Liver (tissue), 9 donors: ENCODE measurements around the gene IRS1. TPM values are rescaled to one million over a fixed set of nuclear protein-coding genes. Genes with fewer than 3 reads are reported as not detected.
A peak's percentile ranks its signal among the peaks of the same experiment; 100 is the strongest.

ENCODE experiments used
- DNase-seq: peaks from one replicate; pipeline ENCODE4 v3.0.0-alpha.2; 2017; ENCODE audit warnings: low spot score
- H3K27ac ChIP-seq, 2 donors: one replicate each; pipeline ENCODE4 v1.7.0; 2013; ENCODE audit warnings: inconsistent platforms in 2 of 2, low read length in 2 of 2, control low read depth in 1 of 2, low read depth in 1 of 2, mild to moderate bottlenecking in 1 of 2
- H3K27me3 ChIP-seq, 4 donors: one replicate each; pipeline versions ENCODE4 v1.6.1 to v1.7.0; 2013; ENCODE audit warnings: low read length in 3 of 4, inconsistent platforms in 1 of 4, mild to moderate bottlenecking in 1 of 4, moderate library complexity in 1 of 4; ENCODE audit not compliant: control insufficient read depth in 4 of 4, insufficient read depth in 4 of 4
- H3K36me3 ChIP-seq, 4 donors: one replicate each; pipeline versions ENCODE4 v1.6.1 to v1.7.0; 2013; ENCODE audit warnings: low read length in 3 of 4, mild to moderate bottlenecking in 3 of 4, low read depth in 1 of 4, moderate library complexity in 1 of 4; ENCODE audit not compliant: control insufficient read depth in 4 of 4, insufficient read depth in 3 of 4
- H3K4me1 ChIP-seq, 4 donors: one replicate each; pipeline versions ENCODE4 v1.6.1 to v1.7.0; 2013; ENCODE audit warnings: low read length in 3 of 4, mild to moderate bottlenecking in 3 of 4, moderate library complexity in 1 of 4; ENCODE audit not compliant: control insufficient read depth in 4 of 4, insufficient read depth in 4 of 4
- H3K4me3 ChIP-seq, 3 donors: one replicate each; pipeline versions ENCODE4 v1.6.1 to v1.7.0; 2013; ENCODE audit warnings: low read length in 3 of 3, control low read depth in 1 of 3, low read depth in 1 of 3, mild to moderate bottlenecking in 1 of 3
- H3K9ac ChIP-seq, 2 donors: one replicate each; pipeline ENCODE4 v1.7.0; 2013; ENCODE audit warnings: low read length in 2 of 2, mild to moderate bottlenecking in 2 of 2, moderate library complexity in 2 of 2, control low read depth in 1 of 2, low read depth in 1 of 2
- H3K9me3 ChIP-seq, 4 donors: one replicate each; pipeline versions ENCODE4 v1.6.1 to v1.7.0; 2013; ENCODE audit warnings: low read length in 3 of 4; ENCODE audit not compliant: control insufficient read depth in 4 of 4
- ATF3 ChIP-seq: IDR thresholded peaks from 2 replicates; pipeline ENCODE4 v1.6.1; 2016; ENCODE audit warnings: antibody characterized with exemption
- FOXA1 ChIP-seq: IDR thresholded peaks from 2 replicates; pipeline ENCODE4 v1.6.1; 2016; ENCODE audit warnings: antibody characterized with exemption
- GABPA ChIP-seq, 2 donors: IDR thresholded peaks in 1 of 2; conservative IDR thresholded peaks in 1 of 2; 2 replicates each; pipeline ENCODE4 v1.6.1; 2016; ENCODE audit warnings: antibody characterized with exemption in 2 of 2, mild to moderate bottlenecking in 1 of 2, moderate library complexity in 1 of 2
- HNF4A ChIP-seq, 2 donors: conservative IDR thresholded peaks; 2 replicates each; pipeline ENCODE4 v1.6.1; 2016; ENCODE audit warnings: antibody characterized with exemption in 2 of 2, mild to moderate bottlenecking in 2 of 2
- HNF4G ChIP-seq: IDR thresholded peaks from 2 replicates; pipeline ENCODE4 v1.6.1; 2016; ENCODE audit warnings: antibody characterized with exemption
- NR2F2 ChIP-seq: IDR thresholded peaks from 2 replicates; pipeline ENCODE4 v1.6.1; 2016; ENCODE audit warnings: antibody characterized with exemption
- REST ChIP-seq: IDR thresholded peaks from 2 replicates; pipeline ENCODE4 v1.6.1; 2016; ENCODE audit warnings: antibody characterized with exemption, mild to moderate bottlenecking
- RXRA ChIP-seq, 2 donors: IDR thresholded peaks; 2 replicates each; pipeline ENCODE4 v1.6.1; 2017 to 2018; ENCODE audit warnings: antibody characterized with exemption in 2 of 2, mild to moderate bottlenecking in 1 of 2
- WGBS: extraction: QIAGEN DNeasy Blood & Tissue Kit; methylation state at CpG from one replicate; pipeline ENCODE4 v1.1.7; 2013; 5-methylcytosine and 5-hydroxymethylcytosine counted together
- polyA plus RNA-seq, 2 donors: library from polyadenylated mRNA; stranded (reverse) in 1 of 2; unstranded in 1 of 2; fragments of 200-250 nt in 1 of 2; fragments of >200 nt in 1 of 2; fragmentation: Nextera tagmentation in 1 of 2; extraction: Ambion mirVana in 1 of 2; gene quantifications; one replicate each; pipeline versions ENCODE4 v1.2.1 to v1.2.3, GENCODE V29; 2013 to 2015
- total RNA-seq, 2 donors: library from RNA; depleted of rRNA; stranded (reverse); fragments of >200 nt; gene quantifications; one replicate each; pipeline ENCODE4 v1.2.3, GENCODE V29; 2014
- TF ChIP-seq, protein P1 (sequence below): IDR thresholded peaks from 2 replicates; pipeline ENCODE4 v1.6.1; 2016; ENCODE audit warnings: antibody characterized with exemption
- TF ChIP-seq, protein P2 (sequence below): fragments of 150-350 bp; IDR thresholded peaks from 2 replicates; pipeline ENCODE4 v1.5.1; 2017; ENCODE audit warnings: improper control_type of control experiment, low read depth, low read length; ENCODE audit not compliant: missing input control
- donor health status: healthy.
- donor health status: healthy.
- donor health status: healthy.
- donor health status: healthy.
- donor health status: healthy.

Gene IRS1
- total and polyA plus RNA-seq, 4 donors = 7.4 to 11.6 (median 8.6) TPM

DNA sequence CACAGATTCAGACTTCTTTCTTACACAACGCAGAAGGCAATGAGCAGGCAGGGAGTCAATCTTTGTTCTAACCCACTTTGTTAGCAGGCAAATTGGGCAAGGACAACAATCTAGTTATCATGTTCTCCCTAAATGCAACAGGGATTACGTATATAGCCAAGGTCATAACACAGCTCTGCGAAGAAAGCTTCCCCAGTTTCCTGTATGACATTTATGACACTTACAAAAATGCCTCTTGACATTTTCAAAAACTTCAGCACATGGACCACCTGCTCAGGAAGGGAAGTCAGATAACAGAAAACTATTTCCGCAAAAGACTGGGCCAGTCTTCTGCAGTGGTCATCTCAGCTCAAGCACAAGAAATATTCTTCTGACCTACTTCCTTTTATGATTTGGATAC is 106.1 kb downstream of the IRS1 start:
- no peaks in the 10 kb centered on the region for H3K36me3 ChIP-seq
- H3K27me3 ChIP-seq = no peaks in the 10 kb centered on the region
- H3K9me3 ChIP-seq = no peaks in the 10 kb centered on the region
- H3K4me3 ChIP-seq = no peak overlapping the region
- no peak for DNase-seq
- TF ChIP-seq NR2F2 = peak; percentile 49
- TF ChIP-seq, protein P1, sequence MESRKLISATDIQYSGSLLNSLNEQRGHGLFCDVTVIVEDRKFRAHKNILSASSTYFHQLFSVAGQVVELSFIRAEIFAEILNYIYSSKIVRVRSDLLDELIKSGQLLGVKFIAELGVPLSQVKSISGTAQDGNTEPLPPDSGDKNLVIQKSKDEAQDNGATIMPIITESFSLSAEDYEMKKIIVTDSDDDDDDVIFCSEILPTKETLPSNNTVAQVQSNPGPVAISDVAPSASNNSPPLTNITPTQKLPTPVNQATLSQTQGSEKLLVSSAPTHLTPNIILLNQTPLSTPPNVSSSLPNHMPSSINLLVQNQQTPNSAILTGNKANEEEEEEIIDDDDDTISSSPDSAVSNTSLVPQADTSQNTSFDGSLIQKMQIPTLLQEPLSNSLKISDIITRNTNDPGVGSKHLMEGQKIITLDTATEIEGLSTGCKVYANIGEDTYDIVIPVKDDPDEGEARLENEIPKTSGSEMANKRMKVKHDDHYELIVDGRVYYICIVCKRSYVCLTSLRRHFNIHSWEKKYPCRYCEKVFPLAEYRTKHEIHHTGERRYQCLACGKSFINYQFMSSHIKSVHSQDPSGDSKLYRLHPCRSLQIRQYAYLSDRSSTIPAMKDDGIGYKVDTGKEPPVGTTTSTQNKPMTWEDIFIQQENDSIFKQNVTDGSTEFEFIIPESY = no peak
- H3K4me1 ChIP-seq = no peaks in the 10 kb centered on the region
- WGBS = 57% methylated on average over 4 of the region's 4 CpGs
- no peak overlapping the region for H3K27ac ChIP-seq
- no peak overlapping the region for H3K9ac ChIP-seq

GRCh38 chr2:226692521-226693126 is 107.0 kb downstream of the IRS1 start:
- Histone ChIP-seq H3K9ac (no peak overlapping the region), H3K27me3 (no peaks in the 10 kb centered on the region), H3K27ac (no peak overlapping the region), H3K4me3 (no peak overlapping the region), H3K4me1 (no peaks in the 10 kb centered on the region), H3K36me3 (no peaks in the 10 kb centered on the region), H3K9me3 (no peaks in the 10 kb centered on the region)
- DNase-seq = no peak
- 87% methylated on average over 9 of the region's 9 CpGs for WGBS
- no peak for TF ChIP-seq FOXA1
- TF ChIP-seq HNF4A (conservative IDR thresholded peaks at IDR 0.05) = no peak
- TF ChIP-seq, protein P2, sequence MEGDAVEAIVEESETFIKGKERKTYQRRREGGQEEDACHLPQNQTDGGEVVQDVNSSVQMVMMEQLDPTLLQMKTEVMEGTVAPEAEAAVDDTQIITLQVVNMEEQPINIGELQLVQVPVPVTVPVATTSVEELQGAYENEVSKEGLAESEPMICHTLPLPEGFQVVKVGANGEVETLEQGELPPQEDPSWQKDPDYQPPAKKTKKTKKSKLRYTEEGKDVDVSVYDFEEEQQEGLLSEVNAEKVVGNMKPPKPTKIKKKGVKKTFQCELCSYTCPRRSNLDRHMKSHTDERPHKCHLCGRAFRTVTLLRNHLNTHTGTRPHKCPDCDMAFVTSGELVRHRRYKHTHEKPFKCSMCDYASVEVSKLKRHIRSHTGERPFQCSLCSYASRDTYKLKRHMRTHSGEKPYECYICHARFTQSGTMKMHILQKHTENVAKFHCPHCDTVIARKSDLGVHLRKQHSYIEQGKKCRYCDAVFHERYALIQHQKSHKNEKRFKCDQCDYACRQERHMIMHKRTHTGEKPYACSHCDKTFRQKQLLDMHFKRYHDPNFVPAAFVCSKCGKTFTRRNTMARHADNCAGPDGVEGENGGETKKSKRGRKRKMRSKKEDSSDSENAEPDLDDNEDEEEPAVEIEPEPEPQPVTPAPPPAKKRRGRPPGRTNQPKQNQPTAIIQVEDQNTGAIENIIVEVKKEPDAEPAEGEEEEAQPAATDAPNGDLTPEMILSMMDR = no peak
- TF ChIP-seq GABPA (IDR thresholded peaks at IDR 0.05 in 1 of 2, conservative IDR thresholded peaks at IDR 0.05 in 1 of 2) = no peak
- no peak for TF ChIP-seq RXRA (IDR thresholded peaks at IDR 0.05)
- TF ChIP-seq HNF4G = no peak
- no peak for TF ChIP-seq REST
- no peak for TF ChIP-seq NR2F2
- no peak for TF ChIP-seq ATF3
